ENCODE data around the gene TAGLN3. TPM values are rescaled to one million over a fixed set of nuclear protein-coding genes. Genes with fewer than 3 reads are reported as not detected.

The TAGLN3 gene
- 1 to 10 TPM in 1 of 2 donors, under 1 TPM in 1; 0.49 to 6.9 TPM for total RNA-seq

DNA sequence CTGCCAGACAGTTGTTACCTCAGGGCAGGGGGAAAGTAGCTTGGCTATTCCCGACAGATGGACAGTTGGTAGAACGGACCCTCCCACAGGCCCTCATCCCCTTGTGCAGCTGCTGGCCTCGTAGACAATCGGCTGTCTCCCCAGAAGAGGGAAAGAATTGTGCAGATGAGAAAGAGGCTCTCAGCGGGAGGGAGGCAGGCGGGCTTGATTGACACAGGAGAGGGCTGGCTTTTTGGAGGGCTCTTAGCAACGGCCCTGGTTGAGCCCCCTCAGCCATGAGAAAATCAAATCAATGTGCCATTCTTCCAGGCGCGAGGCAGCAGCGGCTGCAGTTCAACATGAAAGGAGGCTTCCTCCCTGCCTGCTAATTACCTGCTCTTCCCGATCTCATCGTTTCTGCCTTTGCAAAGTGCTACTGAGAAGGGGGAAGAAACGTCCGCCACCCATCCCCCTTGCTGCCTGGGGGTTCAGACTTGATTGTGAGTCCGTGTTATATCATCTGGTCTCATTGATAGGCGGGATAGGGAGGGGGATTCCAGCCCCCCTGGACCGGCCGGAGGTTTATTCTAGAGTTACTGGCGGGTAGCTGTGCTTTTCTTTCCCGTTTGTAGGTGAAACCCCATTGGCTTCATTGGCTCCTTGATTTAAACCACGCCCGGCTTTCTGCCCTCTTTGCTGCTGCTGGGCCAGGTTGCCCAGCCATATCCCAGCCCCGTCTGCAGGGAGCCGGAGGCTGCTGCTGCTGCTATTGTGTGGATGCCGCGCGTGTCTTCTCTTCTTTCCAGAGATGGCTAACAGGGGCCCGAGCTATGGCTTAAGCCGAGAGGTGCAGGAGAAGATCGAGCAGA, at the start of gene TAGLN3:
Gene TAGLN3 (plus strand): TSS at position 287 of the 848 bp plus-strand sequence. CDS start 501 bp downstream, at position 788.
- H3K9me3 Mint-ChIP-seq: peaks cover 0 to 4% of the 10 kb centered on the region in 2 donors
- ATAC-seq (peak in 1 of 2 donors; percentile 19), DNase-seq (ENCODE audit: low spot score in 2 of 2) (no peak)
- no peak within 1 kb of the TSS for H3K27ac Mint-ChIP-seq
- no peaks in the 10 kb centered on the region for H3K36me3 Mint-ChIP-seq

DNA sequence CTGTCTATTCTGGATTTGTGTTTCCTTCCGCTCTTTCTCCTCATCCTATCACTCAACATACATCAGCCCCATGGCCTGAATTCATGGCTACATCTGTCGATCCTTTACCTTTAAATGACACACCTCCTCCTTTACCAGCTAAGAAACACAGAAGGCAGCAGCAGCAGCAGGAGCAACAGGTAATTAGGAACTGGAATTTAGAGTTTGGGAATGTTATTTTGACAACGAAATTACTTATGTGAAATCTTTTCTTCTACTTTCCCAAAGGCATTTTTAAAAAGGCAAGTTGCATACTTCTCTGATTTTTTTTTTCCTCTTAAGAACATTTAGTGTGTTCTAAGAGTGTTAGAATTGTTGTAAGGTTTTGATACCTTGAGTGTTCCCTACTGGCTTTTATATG, 49.0 kb upstream of the TAGLN3 start:
- DNase-seq (ENCODE audit: low spot score in 2 of 2): no peak
- H3K9me3 Mint-ChIP-seq: no peaks in the 10 kb centered on the region
- no peak for ATAC-seq
- no peak overlapping the region for H3K27ac Mint-ChIP-seq
- no peaks in the 10 kb centered on the region for H3K36me3 Mint-ChIP-seq

DNA sequence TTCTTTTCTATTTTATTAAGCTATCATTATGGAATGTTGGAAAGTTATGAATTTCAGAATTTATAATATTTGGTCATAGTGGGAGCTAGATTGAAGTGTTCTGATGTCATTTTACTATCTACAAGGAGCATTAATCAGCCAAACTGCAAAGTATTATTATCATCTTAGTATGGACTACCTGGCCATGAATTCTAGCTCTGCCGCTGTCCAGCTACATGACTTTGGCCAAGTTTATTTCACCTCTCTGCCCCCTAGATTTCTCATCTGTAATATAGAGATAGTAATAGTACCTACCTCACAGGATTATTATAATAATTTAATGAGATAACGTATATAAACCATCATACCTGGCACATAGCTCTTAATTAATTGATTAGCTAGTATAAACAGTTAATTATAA, 47.7 kb upstream of the TAGLN3 start:
- no peaks in the 10 kb centered on the region for H3K36me3 Mint-ChIP-seq

DNA sequence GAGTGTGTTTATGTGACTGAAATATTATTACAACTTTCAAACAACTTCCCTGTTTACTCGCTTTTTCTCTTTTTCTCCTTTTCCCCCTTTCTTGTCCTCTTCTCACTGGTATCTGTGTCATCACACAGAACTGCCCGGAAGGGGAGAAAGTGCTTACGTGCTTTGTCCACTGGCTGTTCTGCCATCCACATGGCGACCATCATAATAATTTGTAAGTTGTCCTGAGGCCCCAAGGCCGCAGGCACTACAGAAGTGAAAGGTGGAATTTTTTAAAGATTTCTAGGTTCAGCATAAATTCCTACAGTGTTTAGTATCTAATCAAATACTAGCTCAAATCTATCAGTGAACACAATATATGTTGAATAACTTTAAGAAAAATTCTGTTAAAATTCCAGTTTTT, 46.6 kb upstream of the TAGLN3 start:
- Mint-ChIP-seq H3K27ac (no peak overlapping the region), H3K9me3 (no peaks in the 10 kb centered on the region), H3K36me3 (no peaks in the 10 kb centered on the region)
- ATAC-seq (no peak), DNase-seq (ENCODE audit: low spot score in 2 of 2) (no peak)

More for the DNA sequence above, 47.7 kb upstream of the TAGLN3 start:
- no peak for DNase-seq (ENCODE audit: low spot score in 2 of 2)
- Mint-ChIP-seq H3K27ac (no peak overlapping the region), H3K9me3 (no peaks in the 10 kb centered on the region)
- no peak for ATAC-seq

DNA sequence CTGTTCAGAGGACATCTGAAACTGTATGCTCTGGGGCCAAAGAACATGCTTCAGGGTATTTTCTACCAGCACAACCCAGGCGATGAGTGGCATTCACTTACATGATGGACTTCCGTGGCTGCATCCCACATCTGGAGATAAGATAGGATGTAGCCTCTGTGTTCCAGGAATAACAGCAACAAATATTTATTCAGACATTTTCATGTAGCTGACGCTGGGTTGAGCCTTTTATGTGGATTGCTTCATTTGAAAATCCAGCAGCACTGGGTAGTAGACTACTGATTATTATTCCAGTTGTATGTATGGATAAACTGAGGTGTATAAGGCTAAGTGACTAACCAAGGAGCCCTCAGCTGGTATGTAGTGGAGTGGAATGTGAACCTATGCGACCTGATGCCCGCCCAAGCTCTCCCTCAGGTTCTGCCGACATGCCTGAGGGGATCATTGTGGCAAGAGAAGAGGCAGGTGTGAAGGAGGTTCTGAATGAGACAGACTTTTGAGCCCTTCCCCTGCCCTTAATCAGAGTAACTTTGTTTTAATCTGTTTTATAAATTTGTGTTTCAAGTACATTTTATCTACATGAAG, 45.8 kb upstream of the TAGLN3 start:
- no peak for ATAC-seq
- no peak overlapping the region for H3K27ac Mint-ChIP-seq
- no peaks in the 10 kb centered on the region for H3K36me3 Mint-ChIP-seq
- no peaks in the 10 kb centered on the region for H3K9me3 Mint-ChIP-seq
- no peak for DNase-seq (ENCODE audit: low spot score in 2 of 2)

DNA sequence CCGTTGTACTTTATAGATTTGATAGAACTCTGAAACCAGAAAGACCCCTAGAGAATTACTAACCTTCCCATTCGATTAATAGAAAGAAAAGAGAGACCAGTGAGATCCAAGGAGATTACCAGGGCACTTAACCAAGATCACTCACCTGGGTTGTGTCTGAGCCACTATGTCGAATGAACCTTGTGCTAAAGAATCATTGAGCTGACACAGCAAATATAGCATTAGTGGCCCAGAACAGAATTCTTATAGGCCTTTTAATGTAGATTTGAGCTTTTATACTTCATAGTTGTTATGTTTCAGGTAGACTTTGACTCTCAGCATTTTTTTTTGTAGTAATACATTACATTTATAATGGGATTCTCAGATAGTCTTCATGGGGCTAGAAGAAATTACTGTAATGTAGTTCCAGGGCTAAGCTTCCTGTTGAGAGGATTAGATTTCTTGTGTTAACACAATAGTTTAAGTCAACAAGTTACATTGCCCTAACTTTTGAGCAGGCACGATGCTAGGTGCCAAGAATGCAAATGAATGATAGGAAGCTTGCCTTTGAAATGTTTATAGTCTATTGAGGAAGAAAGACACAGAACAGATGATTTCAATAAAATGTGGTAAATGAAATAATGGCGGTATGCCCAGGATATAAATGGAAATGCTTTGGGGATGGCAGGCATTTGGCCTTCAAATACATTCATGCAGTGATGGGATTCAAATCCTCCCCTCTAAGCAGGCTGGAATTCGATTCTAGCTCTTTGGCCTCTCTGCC, 44.3 kb upstream of the TAGLN3 start:
- ATAC-seq: no peak
- Mint-ChIP-seq H3K36me3 (no peaks in the 10 kb centered on the region), H3K9me3 (no peaks in the 10 kb centered on the region), H3K27ac (no peak overlapping the region)
- no peak for DNase-seq (ENCODE audit: low spot score in 2 of 2)

DNA sequence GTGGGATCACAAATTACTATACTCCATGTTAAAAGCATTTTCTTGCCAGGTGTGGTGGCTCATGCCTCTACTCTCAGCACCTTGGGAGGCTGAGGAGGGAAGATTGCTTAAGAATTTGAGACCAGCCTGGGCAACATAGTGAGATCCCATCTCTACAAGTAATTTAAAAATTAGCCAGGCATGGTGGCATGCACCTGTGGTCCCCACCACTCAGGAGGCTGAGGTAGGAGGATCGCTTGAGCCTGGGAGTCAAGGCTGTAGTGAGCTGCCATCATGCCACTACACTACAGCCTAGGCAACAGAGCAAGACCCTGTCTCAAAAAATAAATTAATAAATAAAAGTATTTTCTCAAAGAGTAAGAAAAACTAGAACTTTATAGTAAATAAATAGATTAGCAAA, 42.8 kb upstream of the TAGLN3 start:
- ATAC-seq (no peak), DNase-seq (ENCODE audit: low spot score in 2 of 2) (no peak)
- no peaks in the 10 kb centered on the region for H3K36me3 Mint-ChIP-seq

DNA sequence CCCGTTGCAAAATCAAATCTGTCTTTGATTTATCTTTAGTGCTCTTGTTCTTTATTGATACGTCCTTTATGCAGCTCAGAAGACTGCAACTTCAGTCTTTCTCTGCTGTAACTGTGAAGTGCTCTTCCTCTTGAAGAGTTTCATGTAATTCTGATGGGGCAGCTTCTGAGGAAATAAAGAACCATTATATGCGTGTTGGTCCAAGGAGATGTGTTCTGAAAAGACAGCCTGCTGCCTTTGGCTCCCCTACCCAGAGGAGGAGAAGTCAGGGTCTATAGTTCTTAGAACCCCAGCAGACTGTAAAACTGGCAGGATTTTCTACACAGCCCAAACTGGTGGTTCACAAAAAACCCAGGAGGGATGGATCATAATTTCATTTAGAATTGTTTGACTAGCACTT, 42.3 kb upstream of the TAGLN3 start:
- DNase-seq (ENCODE audit: low spot score in 2 of 2) (no peak), ATAC-seq (no peak)
- Mint-ChIP-seq H3K9me3 (no peaks in the 10 kb centered on the region), H3K27ac (no peak overlapping the region), H3K36me3 (no peaks in the 10 kb centered on the region)

More for the DNA sequence above, 42.8 kb upstream of the TAGLN3 start:
- no peak overlapping the region for H3K27ac Mint-ChIP-seq
- no peaks in the 10 kb centered on the region for H3K9me3 Mint-ChIP-seq

DNA sequence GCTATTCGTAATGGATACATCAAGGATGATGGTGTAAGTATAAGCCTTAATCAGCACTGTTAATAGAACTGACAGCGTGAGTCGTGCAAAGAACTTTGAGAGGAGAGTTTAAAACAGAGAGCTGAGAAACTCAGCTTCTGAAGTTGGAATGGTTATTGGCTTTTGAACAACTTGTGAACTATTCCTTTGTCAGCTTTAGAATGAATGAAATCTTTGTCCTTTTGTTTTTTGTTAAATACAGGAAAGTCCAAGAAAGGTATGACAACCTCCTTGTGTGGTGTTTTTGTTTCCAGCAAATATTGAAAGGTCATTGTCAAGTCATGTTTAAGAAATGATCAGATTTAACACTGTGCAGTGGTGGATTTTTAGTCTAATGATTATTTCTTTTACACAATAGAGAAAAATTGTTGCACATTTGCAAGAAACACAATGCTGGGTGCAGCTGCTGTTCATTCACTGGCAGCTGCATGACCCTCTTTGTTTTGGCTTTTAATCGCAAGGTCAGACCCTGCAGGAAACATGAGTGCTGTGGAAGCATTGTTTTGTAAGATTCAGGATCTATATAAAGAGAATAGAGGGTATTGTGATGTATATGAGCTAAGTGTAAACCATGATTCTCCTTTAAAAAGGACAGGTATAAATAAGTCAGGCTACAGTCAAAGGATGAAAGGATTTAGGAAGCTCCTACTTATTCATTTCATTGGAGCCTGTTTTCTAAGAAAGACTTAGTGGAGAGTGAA, 41.6 kb upstream of the TAGLN3 start:
- Mint-ChIP-seq H3K36me3 (no peaks in the 10 kb centered on the region), H3K9me3 (no peaks in the 10 kb centered on the region), H3K27ac (no peak overlapping the region)
- DNase-seq (ENCODE audit: low spot score in 2 of 2) (no peak), ATAC-seq (no peak)

DNA sequence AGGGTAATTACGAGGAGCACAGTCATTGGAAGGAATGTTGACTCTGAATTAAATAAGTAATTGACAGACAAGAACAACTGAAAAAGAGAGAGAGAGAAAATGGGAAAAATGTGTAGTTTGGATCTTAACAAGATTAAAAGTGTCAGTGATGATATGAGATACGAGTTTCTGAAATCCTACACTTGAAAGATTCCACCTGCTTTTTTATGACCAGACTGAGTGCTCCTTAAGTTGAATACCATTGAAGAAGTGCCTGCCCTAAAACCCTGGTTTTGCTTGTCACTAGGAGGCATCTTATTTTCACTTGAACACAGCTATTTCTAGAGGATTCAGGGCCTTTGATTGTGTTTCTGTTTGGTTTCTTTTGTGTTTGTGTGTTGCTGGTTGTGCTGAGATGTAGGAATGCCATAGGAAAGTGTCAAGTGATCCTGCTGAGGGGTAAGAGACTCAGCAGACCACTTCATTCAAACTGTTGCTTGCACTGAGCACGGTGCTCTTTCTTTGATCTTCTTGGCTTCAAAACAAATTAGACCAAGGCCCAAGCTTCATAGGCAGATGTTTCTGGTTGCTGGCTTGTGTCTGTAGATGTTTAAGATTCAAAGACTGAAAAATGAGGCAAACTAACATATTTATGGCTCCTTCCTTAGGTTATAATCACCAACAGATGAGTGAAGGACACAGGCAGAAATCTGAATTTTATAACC, 37.1 kb upstream of the TAGLN3 start:
- Mint-ChIP-seq H3K9me3 (no peaks in the 10 kb centered on the region), H3K27ac (no peak overlapping the region), H3K36me3 (no peaks in the 10 kb centered on the region)
- DNase-seq (ENCODE audit: low spot score in 2 of 2) (no peak), ATAC-seq (no peak)

DNA sequence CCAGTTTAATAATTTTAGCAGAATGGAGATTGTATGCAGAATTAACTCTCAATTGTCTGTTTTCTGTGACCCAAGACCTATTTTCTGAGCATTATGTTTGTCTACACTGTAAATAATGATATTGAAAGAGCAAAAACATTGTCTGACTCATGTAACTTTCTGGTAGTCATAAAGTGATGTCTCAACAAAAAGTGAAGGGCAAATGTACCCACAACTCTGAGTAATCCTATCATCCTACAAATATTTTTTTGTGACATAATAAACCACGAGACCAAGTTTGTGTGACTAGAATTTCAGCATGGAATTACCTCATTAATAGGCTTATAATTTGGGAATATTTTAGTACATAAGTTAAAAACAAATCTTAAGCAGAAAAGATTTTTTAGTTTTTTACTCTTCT, 35.3 kb upstream of the TAGLN3 start:
- DNase-seq (ENCODE audit: low spot score in 2 of 2) (no peak), ATAC-seq (peak in 1 of 2 donors; percentile 71)
- no peaks in the 10 kb centered on the region for H3K9me3 Mint-ChIP-seq
- no peak overlapping the region for H3K27ac Mint-ChIP-seq
- no peaks in the 10 kb centered on the region for H3K36me3 Mint-ChIP-seq

DNA sequence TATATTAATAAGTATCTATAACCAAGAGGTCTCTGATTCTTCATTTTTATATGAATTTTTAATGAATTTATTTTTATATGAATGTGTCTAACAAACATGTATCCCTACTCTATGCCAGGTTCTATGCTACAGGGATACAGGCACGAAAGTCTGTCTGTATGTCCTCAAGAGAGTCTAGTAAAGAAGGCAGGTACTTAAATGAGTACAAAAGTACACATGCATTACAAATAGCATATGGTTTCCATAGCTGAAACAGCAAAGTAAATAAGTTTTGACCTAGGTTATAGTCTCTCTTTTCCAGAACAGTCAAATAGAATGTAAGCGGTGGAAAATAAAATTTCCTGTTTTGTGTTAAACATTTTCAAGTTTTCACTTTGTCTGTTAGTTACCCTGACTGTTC, 33.2 kb upstream of the TAGLN3 start:
- Mint-ChIP-seq H3K9me3 (no peaks in the 10 kb centered on the region), H3K27ac (no peak overlapping the region), H3K36me3 (no peaks in the 10 kb centered on the region)
- DNase-seq (ENCODE audit: low spot score in 2 of 2): no peak
- peak; percentile 11 to 87 for ATAC-seq

DNA sequence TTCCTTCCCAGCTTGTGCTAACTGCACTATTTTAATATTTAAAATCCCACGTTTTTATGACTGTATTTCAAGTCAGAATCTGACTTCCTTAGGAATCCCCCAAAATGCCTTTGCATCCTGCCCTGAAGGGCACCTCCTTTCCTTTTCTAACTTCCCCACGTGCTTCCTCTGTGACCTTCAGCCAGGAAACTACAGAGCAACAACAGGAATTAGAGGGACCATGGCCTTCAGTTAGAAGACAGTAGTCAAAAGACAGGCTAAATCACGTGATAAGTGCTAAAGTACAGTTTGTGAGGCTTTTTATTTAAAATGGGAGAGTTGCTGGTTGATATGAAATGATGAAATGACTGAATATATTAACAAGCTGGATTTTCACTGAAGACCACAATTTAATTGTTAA, 31.7 kb upstream of the TAGLN3 start:
- no peaks in the 10 kb centered on the region for H3K36me3 Mint-ChIP-seq
- no peaks in the 10 kb centered on the region for H3K9me3 Mint-ChIP-seq
- peak overlapping the region in 1 of 2 donors; percentile 33 for H3K27ac Mint-ChIP-seq
- ATAC-seq: no peak
- DNase-seq (ENCODE audit: low spot score in 2 of 2): no peak

DNA sequence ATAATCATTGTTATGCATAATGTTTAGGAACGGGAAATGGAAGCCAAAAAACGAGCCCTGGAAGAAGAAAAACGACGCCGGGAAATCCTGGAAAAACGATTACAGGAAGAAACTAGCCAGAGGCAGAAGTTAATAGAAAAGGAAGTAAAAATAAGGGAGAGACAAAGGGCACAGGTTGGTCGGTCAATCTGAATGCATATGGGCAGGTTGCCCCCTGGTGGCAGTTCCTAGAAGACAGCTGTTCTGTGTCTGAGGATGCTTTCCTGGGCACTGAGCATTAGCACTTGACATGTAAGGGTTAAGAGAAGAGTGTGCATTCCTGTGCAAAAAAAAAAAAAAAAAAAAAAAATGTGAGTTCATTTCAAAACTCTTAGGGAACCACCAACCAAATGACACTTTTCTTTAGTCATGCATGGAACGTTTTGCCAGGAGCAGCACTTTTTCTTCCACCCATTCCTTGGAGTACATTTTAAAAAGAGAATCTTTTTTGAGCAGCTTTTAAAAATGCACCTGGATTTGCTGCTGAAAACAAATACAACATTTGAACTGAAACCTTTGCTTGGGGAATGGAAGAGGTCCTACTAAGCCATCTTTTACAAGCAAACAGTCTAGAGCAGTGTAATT, 31.0 kb upstream of the TAGLN3 start:
- H3K27ac Mint-ChIP-seq: peak overlapping the region in 1 of 2 donors; percentile 33
- no peaks in the 10 kb centered on the region for H3K36me3 Mint-ChIP-seq
- ATAC-seq (peak; percentile 58 to 95), DNase-seq (ENCODE audit: low spot score in 2 of 2) (peak; percentile 69 to 87)
- no peaks in the 10 kb centered on the region for H3K9me3 Mint-ChIP-seq

DNA sequence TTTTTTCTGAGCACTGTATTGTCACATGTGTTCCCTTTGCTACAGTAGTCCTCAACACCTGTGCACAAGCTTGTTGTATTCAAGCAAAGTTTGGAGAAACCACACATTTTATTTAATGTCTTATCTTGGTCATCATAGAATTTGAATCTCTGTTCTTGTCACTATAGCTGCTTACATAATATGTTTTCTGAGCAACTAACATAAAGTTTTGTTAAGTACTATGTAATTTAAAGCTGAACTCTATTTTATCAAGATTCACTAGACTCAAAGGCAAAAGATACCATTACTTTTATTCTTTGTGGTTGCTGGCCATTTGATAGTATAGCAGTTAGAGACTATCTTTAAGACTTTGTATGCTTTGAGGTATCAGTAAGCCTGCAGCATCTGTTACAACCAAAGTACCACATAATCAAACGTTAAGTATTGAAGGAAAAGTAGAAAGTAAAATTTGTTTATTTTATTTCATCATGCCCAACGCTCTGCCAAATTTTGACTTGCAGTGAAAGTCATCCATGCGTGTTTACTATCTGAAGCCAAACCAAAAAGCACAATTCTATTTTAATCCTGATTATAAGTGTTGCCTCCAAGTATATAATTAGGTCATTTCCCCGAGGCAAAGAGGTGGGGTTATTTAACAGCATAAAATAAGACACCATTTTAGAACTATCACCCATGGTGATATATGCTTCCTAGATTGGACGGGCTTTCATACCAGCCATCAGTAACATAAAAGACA, 30.2 kb upstream of the TAGLN3 start:
- no peak for ATAC-seq
- no peak for DNase-seq (ENCODE audit: low spot score in 2 of 2)
- H3K27ac Mint-ChIP-seq: no peak overlapping the region
- H3K9me3 Mint-ChIP-seq: no peaks in the 10 kb centered on the region
- H3K36me3 Mint-ChIP-seq: no peaks in the 10 kb centered on the region
